HG03571 (cell line): ENCODE measurements around the gene CASD1.

Experiments used
- ATAC-seq: cut with Tn5 transposase; IDR thresholded peaks from one replicate; pipeline ENCODE4 v1.9.1; 2021; ENCODE audit not compliant: unreplicated experiment

CASD1 gene

GRCh38 chr7:94579470-94579869 lies 69.9 kb downstream of the CASD1 start:
- ATAC-seq = no peak

GRCh38 chr7:94580601-94581000 lies 71.0 kb downstream of the CASD1 start:
- ATAC-seq = no peak

- no peak for ATAC-seq
These were observed 74.5 kb downstream of the CASD1 start for GRCh38 chr7:94584113-94584512.

GRCh38 chr7:94588075-94588474 lies 78.5 kb downstream of the CASD1 start:
- no peak for ATAC-seq

- ATAC-seq = no peak
These were observed 81.0 kb downstream of the CASD1 start for GRCh38 chr7:94590526-94591162.

GRCh38 chr7:94591176-94591575 lies 81.6 kb downstream of the CASD1 start:
- ATAC-seq = peak; percentile 70

GRCh38 chr7:94594882-94595281 lies 85.3 kb downstream of the CASD1 start:
- no peak for ATAC-seq

- ATAC-seq = no peak
These were observed 86.1 kb downstream of the CASD1 start for GRCh38 chr7:94595717-94596116.

- no peak for ATAC-seq
These were observed 90.7 kb downstream of the CASD1 start for GRCh38 chr7:94600267-94600666.

GRCh38 chr7:94602181-94602580 lies 92.6 kb downstream of the CASD1 start:
- no peak for ATAC-seq

- no peak for ATAC-seq
These were observed 95.4 kb downstream of the CASD1 start for GRCh38 chr7:94605031-94605430.
